ENCODE results near the gene KCNQ1.
A peak's percentile ranks its signal among the peaks of the same experiment; 100 is the strongest.

KCNQ1 gene

DNA sequence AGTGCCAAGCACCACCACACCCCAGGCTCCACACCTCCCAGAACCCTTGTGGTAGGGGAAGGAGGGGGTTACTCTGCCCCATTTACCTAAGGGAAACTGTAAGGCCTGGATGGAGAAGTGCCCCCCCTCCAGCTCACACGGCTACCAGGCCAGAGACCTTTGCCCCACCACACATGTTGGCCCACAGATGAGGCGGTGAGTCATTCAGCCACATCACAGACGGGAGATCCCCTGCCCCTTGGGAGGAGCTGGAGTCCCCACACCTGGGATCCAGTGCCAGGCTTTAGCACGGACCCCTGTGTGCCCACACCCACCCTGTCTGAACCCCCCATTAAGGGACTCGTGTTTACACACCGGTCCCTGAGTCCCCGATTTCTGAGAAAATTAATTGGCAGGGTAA lies 415.8 kb downstream of the KCNQ1 start:
- DNase-seq = no peak

DNA sequence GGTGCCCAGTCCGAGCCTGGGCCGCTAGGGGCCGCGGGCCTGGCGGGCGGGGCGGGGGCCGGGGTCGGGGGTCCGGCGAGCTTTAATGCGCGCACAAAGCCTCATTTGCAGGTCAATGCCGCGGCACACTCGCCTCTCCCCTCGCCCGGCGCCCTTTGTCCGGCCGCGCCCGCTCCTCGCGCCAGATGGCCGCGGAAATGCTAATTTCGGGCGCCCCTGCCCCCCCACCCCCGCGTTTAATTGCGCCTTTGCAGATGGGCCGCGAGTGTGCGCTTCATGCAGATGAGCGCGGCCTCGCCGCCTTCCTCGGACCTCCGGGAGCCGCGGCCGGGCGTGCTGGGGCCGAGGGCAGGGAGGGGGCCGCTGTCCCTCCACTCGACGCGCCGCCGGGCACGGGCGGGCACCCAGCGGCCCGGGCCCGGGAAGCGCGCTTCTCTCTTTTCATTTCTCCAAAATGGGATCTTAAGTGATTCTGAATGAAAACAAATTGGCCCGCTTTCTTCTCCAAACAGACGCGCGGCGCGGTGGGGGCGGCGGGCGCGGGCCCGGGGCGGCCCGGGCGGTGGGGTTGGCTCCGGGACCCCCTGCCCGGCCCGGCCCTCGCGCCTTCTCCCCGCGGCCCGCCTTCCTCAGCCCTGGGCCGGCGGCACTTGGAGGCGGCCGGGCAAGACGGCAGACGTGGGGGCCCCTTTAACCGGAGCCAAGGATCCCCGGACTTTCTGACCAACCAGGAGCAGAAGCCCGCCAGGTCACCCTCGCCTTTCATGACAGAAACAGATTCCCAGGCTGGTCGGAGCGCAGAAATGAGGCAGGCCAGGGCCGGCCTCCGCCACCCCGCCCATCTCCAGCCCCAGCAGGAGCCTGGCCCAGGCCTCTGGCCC lies 417.8 kb downstream of the KCNQ1 start:
- DNase-seq = no peak

DNA sequence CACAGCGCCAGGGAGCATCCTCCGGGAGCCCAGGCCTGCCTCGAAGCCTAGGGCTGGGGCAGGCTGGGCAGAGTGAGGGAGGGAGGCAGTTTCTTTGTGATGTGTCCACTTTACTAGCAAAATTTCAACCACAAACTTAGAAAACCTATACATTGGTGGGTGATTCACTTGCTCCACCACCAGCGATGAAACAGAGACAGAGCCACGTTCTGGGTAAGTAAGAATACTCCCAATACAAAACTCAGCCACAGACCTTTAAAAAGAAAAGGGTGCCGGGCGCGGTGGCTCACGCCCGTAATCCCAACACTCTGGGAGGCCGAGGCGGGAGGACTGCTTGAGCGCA lies 418.4 kb downstream of the KCNQ1 start:
- peak; percentile 18 for DNase-seq

DNA sequence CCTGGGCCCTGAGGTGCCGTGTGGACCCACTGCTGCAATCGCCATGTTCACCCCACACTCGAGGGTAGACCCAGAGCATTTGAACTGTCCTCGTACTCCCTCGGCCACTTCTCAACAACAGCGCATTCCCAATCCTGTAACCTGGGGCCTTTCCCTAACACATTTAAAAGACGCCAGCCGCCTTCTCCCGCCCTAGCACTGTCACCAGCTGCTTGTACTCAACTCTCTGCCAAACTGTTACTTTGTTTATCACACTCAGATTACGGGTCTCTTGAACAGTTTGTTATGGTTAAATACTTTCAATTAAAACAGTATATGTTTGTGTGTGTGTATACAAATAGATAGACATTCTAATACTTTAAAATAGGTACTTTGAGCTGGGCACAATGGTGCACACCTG lies 420.1 kb downstream of the KCNQ1 start:
- no peak for DNase-seq

DNA sequence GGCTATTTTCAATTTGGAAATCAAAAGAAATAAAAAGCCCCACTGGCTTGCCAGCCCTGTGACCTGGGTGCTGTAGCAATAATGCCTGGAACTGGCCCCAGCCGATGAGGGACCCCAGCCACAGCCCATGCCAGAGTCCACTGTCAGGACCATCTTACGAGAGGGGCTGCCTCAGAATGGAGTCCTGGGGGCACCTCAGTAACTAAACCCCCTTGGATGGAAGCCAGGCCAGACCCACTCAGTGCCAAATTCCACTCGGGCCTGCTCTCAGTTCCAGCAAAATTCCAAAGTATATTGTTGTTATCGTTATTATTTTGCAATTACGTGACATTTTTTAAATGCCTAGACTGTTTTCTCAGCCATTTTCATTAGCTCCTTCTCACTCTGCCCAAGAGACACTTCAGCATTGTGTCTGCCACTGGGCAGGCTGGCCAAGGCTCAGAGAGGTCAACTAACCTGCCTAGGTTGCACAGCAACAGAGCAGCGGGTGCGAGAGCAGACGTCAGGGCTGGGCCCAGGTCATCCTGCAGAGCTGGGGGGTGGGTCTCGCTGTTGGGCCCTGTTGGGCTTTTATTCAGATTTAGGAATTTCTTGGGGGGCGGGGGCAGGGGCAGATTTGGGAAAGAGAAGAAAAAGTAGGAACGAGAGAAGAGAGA lies 421.2 kb downstream of the KCNQ1 start:
- no peak for DNase-seq

DNA sequence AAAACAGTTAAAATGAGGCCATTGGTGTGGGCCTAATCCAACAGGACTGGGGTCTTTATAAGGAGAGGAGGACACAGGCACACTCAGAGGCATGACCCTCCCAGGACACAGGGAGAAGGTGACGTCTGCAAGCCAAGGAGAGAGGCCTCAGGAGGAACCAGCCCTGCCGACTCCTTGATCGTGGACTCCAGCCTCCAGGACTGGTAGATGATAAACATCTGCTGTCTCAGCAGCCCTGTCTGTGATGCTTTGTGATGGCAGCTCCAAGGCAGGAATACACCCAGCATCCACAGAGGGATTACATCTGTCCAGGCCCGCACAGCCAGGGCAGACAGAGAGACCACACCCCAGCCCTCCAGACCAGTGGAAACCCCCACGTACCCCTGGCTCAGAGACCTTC lies 422.3 kb downstream of the KCNQ1 start:
- no peak for DNase-seq

DNA sequence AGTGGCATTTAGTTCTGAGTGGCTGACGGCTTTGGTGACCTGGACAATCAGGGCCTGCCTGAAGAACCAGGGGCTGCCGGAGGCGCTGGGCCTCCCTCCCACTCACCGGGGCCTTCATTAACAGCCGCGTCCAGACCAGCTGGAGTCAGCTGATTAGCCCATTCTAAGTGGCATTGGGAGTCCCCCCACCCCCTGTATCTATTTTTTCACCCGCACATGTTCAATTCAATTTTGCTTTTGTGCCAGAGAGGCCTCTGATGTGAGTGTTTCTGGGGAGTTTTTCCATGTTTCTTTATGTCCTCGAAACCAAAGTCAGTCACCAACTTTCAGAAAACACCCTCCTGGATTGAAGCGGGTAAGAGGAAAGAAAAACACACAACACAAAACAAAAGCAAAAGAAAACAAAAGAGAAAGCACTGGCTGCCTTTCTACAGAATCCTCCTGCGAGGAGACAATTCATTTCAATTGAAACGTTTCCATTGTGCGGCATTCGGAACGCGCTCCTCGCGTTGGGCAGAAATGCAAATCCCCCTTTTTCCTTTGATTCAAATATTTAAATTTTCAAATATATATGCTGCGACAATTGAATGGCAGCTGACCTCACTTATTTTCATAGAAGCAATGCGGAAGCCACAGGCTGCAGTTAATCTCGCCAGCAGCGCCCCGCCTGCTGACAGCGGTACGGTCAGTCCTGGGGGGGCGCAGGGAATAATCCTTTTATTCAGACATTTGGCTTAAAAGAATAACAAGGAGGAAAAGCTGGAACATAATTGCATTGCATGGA lies 423.1 kb downstream of the KCNQ1 start:
- DNase-seq = no peak

DNA sequence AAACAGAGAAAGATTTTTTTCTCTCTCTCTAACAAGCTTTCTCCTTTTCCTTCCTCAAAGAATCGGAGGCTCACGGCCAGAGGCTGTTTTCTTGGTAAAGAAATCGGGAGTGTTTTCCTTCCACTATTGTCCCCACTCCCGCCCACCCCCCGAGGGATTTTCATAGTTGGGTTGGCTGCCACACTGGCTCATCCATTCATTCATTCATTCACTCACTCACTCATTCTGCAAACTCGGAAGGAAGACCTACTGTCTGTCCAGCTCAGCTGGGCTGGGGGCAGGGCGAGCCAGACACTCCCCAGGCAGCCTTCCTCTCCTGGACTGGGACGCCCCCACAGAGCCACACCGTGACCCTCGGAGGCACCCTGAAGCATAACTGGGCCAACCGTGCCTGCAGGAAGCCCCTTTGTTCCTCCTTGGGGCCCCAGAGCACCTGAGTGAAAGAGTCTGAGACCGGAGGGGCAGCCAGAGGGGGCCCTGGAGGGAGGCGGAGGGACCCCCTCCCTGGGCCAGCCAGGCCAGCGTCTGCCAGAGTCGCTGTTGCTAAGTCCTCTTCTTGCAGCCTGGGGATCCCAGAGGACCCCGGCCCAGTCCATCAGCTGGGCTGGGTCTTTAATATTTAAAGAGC lies 423.8 kb downstream of the KCNQ1 start:
- DNase-seq = no peak

DNA sequence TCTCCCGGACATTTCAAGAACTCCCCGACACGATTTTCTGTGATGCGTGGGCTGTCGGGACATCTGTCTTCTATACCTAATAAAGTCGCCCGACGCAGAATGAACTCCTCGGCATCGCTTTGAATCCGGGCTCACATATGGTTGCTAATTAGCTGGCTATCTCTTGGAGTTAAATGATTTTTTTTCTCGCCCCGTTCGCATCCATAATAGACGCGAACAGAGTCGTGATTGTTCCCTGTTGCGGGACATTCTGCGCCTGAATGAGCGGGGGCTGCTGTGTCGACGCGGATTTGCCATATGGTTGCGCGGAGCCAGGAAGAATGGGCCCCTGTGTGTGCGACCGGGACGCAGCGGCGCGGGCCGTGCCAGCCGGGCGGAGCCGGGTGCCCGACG lies 424.3 kb downstream of the KCNQ1 start:
- DNase-seq = no peak

DNA sequence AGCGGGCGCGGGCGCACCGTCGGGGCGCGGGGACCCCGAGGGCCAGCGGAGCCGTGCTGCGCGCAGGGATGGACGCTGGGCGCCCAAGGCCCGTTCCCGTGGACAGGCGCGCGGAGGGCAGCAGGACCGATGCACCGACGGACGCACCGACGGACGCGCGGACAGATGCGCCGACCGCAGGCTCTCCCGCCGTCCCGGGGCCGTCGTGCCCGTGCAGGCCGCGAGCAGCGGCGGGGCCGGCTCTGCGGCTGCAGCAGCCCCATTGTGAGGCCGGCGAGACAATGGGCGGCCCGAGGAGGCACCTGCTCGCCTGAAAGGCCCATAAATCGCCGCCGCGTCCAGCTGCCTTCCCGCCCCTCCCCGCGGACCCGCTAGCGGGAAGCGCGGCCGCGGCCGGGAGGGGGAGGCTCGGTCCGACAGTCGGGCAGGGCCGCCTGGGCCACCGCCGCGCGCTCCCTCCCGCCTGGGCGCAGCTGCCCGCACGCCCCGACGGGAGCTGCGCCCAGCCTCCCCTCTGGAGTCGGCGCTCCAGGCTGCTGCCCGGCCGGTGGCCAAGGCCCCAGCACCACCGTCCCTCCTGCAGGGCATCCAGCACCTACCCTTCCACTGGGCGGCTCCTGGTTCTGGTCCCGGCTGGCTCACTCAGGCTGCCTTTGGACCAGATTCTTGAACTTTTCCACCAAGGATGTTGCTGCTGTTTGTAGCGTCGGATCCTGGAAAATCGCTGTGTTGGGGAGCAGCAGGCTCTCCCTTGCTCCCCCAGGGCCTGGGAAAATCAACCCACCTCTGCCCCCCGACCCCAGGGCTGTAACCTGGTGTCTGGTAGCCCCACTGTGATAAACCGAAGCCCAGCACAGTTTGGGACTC lies 425.0 kb downstream of the KCNQ1 start:
- no peak for DNase-seq

DNA sequence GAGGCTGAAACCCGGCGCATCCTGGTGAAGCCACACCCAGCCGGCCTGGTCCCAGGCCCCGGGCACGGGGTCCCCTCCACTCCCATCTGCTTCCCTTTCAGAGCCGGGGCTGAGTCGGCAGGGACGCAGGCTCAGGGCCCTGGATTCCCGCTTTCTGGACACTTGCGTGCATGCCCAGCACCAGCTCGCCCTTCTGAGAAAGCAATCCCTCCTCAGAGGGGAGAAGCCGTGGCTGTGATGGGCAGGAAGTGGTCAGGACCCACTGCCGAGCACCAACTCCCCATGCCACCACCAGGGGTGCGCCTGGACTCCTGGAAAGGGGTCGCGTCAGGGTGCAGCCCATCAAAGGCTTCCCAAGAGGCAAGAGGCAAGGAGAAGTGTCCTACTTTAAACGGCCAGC lies 425.7 kb downstream of the KCNQ1 start:
- no peak for DNase-seq

DNA sequence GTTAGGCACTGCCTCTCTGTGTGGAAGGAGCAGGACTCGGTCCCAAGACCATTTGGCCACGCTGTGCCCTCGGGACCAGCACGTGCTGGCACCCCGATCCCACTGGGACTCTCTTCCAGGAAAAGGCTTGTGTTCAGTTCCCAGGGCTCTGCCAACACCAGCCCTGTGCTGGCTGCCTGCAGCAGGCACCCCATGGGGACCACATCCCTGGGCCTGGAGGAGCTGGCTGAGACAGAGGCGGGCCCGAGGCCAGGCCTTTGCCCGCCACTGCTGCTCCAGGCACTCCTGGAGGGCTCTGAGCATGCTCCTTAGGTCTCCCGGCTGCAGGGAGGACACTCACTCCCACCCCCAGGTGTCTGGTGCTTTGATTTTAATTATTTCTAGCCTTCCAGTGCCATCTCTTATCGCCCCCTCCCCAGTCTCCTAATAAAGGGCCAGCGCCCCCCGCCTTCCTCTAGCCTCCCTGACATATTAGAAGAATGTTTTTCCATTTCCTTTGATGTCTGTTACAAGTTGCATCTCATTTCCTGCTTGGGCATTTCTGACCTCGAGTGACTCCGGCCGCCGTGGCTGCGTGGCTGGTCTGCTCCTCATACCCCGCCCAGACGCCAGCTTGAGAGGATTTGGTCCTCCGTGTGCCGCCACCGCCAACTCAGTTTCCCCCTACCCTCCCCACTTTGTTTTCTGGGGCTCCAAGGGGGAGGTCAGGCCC lies 426.3 kb downstream of the KCNQ1 start:
- no peak for DNase-seq

DNA sequence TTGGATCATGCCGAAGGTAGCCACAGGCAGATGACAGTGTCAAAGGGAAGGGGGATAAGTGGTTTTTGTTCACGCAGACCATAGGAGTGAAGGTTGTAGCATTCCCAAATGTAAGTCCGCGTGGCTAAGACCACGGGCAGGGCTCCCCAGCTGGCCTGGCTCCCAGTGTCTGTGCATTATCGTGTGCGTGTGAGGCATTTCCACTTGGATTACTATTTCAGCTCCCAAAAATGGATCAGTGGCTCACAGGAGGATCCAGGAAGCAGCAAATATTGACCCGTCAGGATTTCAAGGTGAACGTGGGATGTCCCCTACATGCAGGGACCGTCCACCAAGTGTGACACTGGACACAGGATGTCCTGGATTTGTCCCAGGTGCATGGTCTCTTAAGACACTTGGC lies 430.2 kb downstream of the KCNQ1 start:
- DNase-seq = no peak

DNA sequence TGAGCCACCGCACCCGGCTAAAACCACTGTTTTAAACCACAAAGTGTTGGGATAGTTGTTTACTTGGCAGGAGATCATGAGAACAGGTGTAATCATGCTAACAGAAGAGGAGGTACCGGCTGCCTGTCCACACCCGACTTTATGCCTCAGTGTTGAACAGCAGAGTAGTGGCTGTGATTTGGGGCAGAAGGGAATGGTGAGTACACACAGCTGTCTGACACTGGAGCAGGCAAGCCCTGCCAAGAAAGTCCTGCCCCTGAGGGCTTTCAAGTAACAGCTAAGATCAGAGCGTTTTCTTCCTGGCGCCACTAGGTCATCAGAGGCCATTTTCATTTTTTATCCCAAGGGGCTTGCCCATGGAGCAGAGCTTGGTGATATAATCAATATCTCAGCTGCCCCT lies 432.7 kb downstream of the KCNQ1 start:
- no peak for DNase-seq

DNA sequence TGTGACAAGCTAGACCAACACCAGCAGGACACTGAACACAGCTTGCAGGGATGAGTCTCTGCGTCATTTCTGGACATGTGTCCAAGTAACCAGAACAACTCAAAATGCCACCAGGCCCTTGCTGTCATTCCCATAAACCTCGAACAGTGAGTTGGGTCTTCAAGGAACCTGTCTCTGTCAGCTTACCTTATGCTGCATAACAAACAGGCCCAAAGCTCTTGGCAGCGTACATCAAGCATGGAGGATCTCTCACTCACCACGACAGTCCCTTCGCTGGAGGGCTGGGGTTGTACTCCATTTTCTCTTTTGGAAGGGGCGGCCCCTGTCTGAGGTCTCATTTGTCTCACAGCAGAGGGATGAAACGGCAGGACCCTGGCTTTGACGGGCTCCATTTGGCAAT lies 434.0 kb downstream of the KCNQ1 start:
- DNase-seq = no peak

DNA sequence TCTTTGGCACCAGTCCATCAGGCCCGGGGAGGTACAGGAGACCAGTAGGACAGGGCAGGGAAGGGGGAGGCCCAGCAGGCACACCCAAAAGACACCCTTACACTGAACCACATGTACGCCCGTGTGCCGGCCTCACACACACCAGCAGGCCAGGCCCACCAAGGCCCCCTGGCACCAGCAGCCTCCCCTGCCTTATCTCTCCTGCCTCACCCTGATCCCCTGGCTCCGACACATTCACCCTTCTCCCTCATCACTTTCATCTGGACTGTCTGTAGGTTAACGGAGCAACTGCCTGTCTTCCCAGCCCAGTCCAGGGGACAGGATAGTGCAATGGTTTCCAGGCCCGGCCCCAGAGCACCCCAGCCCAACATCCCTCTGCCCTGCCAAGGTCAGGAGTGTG lies 435.8 kb downstream of the KCNQ1 start:
- DNase-seq = no peak

DNA sequence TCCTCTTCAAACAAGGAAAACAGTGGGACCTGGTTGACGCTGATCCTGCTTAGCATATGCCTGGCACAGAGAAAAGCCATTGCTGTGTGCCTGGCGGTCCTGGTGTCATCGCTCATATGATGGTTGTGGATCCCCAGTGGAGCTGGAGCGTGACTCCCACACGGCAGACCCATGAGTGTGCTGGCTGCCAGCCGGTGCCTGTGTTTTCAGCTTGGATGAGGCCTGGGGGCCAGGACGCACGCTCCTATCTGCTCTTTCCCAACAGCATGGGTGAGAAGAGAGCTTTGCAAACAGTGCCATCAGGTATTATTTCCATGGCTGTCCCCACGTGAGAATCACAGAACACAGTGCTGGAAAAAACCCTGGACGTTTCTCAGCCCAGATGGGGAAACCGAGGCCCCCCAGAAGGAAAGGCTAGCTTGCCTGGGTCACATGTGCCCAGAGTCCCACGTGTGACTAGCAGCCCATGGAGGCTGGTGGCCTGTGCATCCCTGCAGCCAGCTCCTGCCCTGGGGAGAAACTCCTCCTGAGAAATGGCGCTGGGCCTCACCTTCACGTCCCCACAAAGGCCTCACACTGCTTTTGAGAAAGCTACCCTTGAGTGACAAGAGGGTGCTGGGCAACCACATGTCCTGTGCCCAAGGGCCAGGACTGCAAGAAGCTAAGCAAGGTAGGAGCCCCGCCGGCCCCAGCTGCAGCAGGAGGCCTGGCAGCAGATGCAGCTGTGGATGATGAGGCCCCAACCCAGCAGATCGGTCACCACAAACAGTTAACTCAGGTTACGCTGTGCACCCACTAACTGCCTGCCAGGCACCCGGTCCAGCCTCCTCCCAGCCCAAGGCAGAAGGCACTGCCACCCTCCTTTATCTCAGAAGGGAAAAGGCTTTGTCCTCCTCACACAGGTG lies 436.5 kb downstream of the KCNQ1 start:
- DNase-seq = no peak

DNA sequence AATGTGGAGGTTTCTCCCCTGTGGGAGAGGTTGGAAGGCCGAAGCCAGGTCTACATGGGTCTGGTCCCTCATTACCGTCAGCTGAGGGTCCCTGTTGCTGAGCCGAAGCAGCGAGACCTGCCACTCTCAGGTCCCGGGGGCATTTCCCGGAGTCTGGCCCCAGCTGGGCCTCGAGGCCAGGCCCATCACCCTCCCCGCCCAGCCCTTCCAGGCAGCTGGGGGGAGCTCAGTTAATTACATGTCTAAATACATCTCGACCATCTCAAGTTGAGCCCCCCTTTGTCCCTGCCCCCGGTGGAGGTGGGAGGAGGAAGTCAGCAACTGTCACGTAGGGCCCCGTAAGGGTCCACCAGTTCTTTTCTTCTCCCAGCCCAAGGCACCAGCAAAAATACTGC lies 437.2 kb downstream of the KCNQ1 start:
- DNase-seq = no peak

DNA sequence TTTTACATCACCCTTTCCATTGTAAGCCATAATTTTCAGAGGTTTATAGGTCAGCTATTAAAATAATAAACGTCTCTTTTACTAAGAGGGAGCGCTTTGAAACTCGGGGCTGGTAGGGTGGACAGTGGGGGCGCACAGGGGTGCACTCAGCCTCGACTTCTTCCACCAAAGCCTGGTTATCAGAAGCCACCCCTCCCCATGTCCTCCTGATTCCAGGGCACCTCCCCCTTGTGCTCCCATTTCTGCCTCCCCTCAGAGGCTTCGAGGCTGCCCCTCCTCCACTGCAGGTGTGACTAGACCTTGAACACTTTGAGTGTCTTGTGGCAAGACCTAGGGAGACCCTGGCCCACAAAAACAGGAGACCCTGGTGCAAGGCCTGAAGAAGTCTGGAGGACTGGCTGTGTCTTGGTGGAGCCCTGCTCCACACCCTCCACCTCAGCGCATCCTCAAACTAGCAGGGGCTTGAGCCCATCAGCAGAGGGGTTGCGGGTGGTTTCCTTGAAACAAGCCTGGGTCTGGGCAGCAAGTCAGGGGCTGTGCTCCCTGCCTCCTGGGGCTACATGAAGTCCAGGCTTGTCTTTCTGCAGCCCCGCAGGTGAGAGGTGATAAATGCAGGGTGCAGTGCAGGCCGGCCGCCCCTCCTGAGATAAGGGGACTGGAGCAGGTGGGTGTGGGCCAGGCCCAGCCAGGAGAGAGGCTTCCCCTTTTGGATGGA lies 437.7 kb downstream of the KCNQ1 start:
- no peak for DNase-seq

DNA sequence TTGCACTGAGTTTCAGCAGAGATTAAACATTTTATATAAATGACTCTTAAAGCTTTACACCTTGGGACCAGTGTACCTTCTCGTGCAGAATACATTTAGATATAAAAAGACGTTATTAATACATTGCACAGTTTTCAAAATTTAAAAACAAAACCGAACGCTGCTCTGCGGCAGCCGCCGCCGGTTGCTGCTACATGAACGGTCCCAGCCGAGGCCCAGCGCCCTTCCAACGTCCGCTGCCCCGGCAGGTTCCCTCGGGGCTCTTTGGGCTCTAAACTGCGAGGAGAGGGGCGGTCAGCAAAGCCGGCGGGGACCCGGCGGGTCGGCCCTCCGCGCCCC lies 438.8 kb downstream of the KCNQ1 start:
- DNase-seq = no peak

All from fibroblast of skin of right biceps (primary cell).